K562 (cell line): Measurements from ENCODE around the gene SCAMP1.

Experiments
- ATF2 ChIP-seq: sonication (generic); formaldehyde crosslinking; IDR thresholded peaks from 2 replicates; pipeline ENCODE4 v1.8.1; 2022; ENCODE audit warnings: missing genetic modification reagents
- CHAMP1 ChIP-seq: fragments of 450-650 bp; IDR thresholded peaks from 2 replicates; pipeline ENCODE4 v1.6.1; 2016; ENCODE audit warnings: mild to moderate bottlenecking
- HNRNPL ChIP-seq: fragments of 200-400 bp; formaldehyde crosslinking; IDR thresholded peaks from 2 replicates; pipeline ENCODE4 v1.6.1; 2017; ENCODE audit warnings: low read depth, mild to moderate bottlenecking, low read length
- MAX ChIP-seq: sonication (generic); formaldehyde crosslinking; IDR thresholded peaks from 2 replicates; pipeline ENCODE4 v1.9.0; 2022; ENCODE audit warnings: mild to moderate bottlenecking, missing genetic modification reagents
- ZNF184 ChIP-seq: sonication (generic); formaldehyde crosslinking; IDR thresholded peaks from 2 replicates; pipeline ENCODE4 v1.5.0; 2020; ENCODE audit warnings: missing genetic modification reagents

GRCh38 chr5:78318337-78318736 is 42.1 kb upstream of the SCAMP1 start:
- TF ChIP-seq ZNF184 (CRISPR knock-in tag) (no peak), CHAMP1 (no peak), MAX (CRISPR knock-in tag) (no peak), ATF2 (CRISPR knock-in tag) (no peak), HNRNPL (no peak)
